ENCODE results near the gene LRP1B.

DNA sequence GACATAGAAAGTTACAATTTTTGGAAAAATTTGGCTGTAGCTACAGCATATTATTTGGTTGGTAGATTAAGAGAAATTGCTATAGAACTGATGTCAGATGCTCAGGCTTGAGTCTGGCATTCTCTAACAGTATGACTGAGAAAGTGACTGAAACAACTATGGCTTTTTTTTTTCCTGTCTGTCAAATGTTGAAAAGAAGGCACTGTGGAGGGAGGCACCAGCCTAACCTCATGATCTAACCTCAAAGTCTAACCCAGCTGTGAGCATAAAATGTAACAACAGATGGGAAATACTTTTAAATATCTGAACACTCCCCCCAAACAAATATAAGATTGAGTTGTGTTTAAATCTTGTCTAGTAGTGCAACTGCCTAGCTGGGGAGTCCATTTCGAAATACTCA is 629.1 kb downstream of the LRP1B start:
- TF ChIP-seq, protein P1, sequence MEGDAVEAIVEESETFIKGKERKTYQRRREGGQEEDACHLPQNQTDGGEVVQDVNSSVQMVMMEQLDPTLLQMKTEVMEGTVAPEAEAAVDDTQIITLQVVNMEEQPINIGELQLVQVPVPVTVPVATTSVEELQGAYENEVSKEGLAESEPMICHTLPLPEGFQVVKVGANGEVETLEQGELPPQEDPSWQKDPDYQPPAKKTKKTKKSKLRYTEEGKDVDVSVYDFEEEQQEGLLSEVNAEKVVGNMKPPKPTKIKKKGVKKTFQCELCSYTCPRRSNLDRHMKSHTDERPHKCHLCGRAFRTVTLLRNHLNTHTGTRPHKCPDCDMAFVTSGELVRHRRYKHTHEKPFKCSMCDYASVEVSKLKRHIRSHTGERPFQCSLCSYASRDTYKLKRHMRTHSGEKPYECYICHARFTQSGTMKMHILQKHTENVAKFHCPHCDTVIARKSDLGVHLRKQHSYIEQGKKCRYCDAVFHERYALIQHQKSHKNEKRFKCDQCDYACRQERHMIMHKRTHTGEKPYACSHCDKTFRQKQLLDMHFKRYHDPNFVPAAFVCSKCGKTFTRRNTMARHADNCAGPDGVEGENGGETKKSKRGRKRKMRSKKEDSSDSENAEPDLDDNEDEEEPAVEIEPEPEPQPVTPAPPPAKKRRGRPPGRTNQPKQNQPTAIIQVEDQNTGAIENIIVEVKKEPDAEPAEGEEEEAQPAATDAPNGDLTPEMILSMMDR (IDR thresholded peaks at IDR 0.05; ENCODE audit: borderline replicate concordance, extremely low read depth, low read length, poor library complexity, severe bottlenecking), result no peak
- TF ChIP-seq EZH2 (IDR thresholded peaks at IDR 0.05; ENCODE audit: borderline replicate concordance, low read depth, low read length, severe bottlenecking), result no peak

Measured in DND-41 (cell line).